ENCODE measurements around the gene TMEM184A.

- TF ChIP-seq, protein P1, sequence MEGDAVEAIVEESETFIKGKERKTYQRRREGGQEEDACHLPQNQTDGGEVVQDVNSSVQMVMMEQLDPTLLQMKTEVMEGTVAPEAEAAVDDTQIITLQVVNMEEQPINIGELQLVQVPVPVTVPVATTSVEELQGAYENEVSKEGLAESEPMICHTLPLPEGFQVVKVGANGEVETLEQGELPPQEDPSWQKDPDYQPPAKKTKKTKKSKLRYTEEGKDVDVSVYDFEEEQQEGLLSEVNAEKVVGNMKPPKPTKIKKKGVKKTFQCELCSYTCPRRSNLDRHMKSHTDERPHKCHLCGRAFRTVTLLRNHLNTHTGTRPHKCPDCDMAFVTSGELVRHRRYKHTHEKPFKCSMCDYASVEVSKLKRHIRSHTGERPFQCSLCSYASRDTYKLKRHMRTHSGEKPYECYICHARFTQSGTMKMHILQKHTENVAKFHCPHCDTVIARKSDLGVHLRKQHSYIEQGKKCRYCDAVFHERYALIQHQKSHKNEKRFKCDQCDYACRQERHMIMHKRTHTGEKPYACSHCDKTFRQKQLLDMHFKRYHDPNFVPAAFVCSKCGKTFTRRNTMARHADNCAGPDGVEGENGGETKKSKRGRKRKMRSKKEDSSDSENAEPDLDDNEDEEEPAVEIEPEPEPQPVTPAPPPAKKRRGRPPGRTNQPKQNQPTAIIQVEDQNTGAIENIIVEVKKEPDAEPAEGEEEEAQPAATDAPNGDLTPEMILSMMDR (IDR thresholded peaks at IDR 0.05): no peak
- TF ChIP-seq POLR2A (IDR thresholded peaks at IDR 0.05): no peak
These were observed 30.3 kb upstream of the TMEM184A start for GRCh38 chr7:1586126-1586826.

Data from uterus (tissue), 2 donors.